ENCODE measurements around the gene SH3RF3. TPM values are rescaled to one million over a fixed set of nuclear protein-coding genes. Genes with fewer than 3 reads are reported as not detected.

SH3RF3 gene
- total RNA-seq, 2 experiments from 2014 or later = 0.05 to 0.06 TPM

GRCh38 chr2:109237792-109238191 lies 108.8 kb downstream of the SH3RF3 start:
- ATAC-seq (no peak), DNase-seq (peak; percentile 5)
- no peak overlapping the region for H3K4me3 Mint-ChIP-seq
- H3K27ac Mint-ChIP-seq = no peak overlapping the region
- H3K27me3 Mint-ChIP-seq = peaks cover 17% of the 10 kb centered on the region
- H3K4me1 Mint-ChIP-seq = peaks cover 14% of the 10 kb centered on the region
- CTCF ChIA-PET = interaction anchor here (1.1 to 1.7 kb wide), 2 partner anchors 12 to 24 kb away, joined by 3 to 4 read pairs; no protein-coding TSS in a partner anchor
- H3K36me3 Mint-ChIP-seq = no peaks in the 10 kb centered on the region
- no peaks in the 10 kb centered on the region for H3K9me3 Mint-ChIP-seq (ENCODE audit: low read depth)

DNA sequence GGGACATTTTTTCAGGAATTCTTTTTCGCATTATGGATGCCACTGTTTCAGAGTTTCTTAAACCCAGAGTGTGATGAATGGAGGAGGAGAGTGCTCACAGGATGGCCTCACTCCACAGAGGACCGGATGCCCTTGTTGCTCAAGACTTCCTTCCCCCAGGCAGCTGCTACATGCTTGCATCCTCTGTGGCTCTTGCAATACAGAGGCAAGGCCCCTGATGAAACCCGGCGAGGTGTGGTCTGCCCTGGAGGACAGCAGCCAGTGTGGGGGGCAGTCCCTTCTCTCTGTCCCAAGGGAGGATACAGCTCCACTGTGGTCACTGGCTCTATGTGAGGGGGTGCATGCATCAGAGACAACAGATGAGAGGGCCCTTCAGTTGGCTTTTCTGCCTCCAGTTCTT lies 109.6 kb downstream of the SH3RF3 start:
- H3K9me3 Mint-ChIP-seq (ENCODE audit: low read depth) = no peaks in the 10 kb centered on the region
- DNase-seq (peak; percentile 77), ATAC-seq (peak; percentile 96)
- H3K4me3 Mint-ChIP-seq = no peak overlapping the region
- peak overlapping the region; percentile 76 for H3K27ac Mint-ChIP-seq
- H3K4me1 Mint-ChIP-seq = peaks cover 14% of the 10 kb centered on the region
- H3K27me3 Mint-ChIP-seq = peaks cover 18% of the 10 kb centered on the region
- no peaks in the 10 kb centered on the region for H3K36me3 Mint-ChIP-seq
- CTCF ChIA-PET = interaction anchor here (1.3 to 1.7 kb wide), 2 partner anchors 25 to 110 kb away, joined by 3 read pairs; no protein-coding TSS in a partner anchor

DNA sequence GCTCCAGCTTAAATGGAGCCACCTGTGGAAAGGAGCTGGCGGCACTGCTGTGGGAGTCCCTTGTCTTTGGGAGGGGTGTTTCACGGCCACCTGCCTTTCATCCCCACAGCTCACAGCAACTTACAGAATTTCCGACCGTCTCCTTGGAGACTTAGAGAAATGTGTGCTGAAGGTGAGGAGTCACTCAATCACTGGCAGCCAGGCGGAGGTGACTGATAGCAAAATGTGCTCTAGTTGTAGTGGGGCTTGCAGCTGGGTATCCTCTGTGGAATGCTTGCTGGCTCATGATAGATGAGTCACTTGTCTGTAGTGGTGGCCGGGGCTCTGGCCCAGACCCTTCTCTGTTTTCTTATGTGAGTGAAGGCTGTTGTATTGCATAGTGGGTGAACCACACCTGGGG lies 110.7 kb downstream of the SH3RF3 start:
- CTCF ChIA-PET = interaction anchor here (1.3 kb wide), 1 partner anchor 111 kb away, joined by 3 read pairs; no protein-coding TSS in a partner anchor
- H3K36me3 Mint-ChIP-seq = no peaks in the 10 kb centered on the region
- no peaks in the 10 kb centered on the region for H3K9me3 Mint-ChIP-seq (ENCODE audit: low read depth)
- no peak for ATAC-seq
- DNase-seq = peak; percentile 15
- H3K4me3 Mint-ChIP-seq = no peak overlapping the region
- H3K27me3 Mint-ChIP-seq = peaks cover 15% of the 10 kb centered on the region
- H3K27ac Mint-ChIP-seq = no peak overlapping the region
- peaks cover 14% of the 10 kb centered on the region for H3K4me1 Mint-ChIP-seq

GRCh38 chr2:109242210-109242653 lies 113.2 kb downstream of the SH3RF3 start:
- CTCF ChIA-PET = no interaction called here
- H3K4me1 Mint-ChIP-seq = peaks cover 11% of the 10 kb centered on the region
- peaks cover 15% of the 10 kb centered on the region for H3K27me3 Mint-ChIP-seq
- DNase-seq (peak; percentile 18), ATAC-seq (no peak)
- no peaks in the 10 kb centered on the region for H3K9me3 Mint-ChIP-seq (ENCODE audit: low read depth)
- no peak overlapping the region for H3K27ac Mint-ChIP-seq
- no peaks in the 10 kb centered on the region for H3K36me3 Mint-ChIP-seq
- no peak overlapping the region for H3K4me3 Mint-ChIP-seq

DNA sequence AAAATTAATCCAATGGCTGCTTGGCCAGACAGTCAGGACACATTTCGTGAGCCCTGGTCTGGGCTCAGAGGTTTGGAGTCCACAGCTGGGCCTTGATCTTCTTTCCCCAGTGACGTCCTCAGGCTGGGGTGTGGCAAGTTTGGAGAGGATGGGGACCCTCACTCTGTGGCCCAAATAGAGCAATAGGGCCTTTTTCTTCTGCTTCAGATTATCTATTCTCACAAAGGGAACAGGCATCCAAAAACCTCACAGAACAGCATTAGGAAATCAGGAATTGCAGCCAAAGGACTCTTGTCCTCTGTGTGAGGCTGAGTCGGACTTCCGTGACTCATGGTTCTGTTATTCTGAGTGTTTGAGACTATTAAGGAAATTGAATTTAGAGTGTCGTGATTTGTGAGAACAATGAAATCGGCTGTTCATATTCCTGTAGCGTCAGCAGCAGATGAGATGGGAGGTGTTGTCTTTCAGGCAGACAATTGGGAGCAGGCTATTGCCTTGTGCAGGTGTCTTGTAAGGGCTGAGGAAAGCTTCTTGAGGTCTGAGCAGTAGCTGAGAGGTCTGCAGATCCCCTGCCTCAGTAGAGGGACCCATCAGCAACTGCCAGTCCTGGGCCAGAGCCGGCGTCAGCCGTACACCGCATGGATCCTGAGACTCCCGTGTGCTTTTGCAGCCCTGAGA lies 113.8 kb downstream of the SH3RF3 start:
- H3K36me3 Mint-ChIP-seq = no peaks in the 10 kb centered on the region
- H3K4me1 Mint-ChIP-seq = peaks cover 11% of the 10 kb centered on the region
- peaks cover 20% of the 10 kb centered on the region for H3K27me3 Mint-ChIP-seq
- DNase-seq (peak; percentile 19), ATAC-seq (no peak)
- H3K27ac Mint-ChIP-seq = no peak overlapping the region
- no peak overlapping the region for H3K4me3 Mint-ChIP-seq
- CTCF ChIA-PET = no interaction called here
- no peaks in the 10 kb centered on the region for H3K9me3 Mint-ChIP-seq (ENCODE audit: low read depth)

DNA sequence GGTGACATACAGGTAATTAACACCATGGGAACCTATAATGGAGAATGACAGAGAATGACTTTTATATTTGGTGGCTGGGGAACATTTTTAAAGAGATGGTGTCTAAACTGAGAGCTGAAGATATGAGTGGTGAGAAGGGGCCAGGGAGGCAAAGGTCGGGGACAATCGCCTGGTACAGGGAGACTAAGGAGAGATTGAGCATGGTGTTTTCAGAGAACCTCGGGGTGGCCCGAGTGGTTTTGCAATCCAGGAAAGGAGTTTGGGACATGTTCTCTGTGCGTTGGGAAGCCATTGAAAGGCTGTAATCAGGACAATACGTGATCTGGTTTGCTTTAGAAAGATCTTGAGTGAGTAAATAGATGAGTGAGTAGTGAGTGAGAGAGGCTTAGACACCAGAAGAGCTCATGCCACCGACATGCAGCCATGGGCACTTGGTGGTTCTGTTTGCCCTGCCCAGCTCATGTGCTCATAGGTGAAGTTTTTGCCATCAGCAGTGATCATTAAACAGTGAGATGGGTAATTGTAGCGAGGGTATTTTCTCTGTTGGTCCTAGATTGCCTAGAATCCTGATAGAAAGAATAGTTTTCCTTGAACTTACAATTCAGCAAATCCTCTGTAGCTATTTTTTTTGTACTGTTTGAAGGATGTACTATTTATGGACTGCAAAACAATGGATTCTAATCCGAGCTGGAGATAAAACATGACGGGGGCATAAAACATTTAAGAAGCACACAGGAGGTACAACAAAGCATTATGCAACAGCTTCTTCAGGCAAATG lies 114.7 kb downstream of the SH3RF3 start:
- H3K36me3 Mint-ChIP-seq = no peaks in the 10 kb centered on the region
- peaks cover 9% of the 10 kb centered on the region for H3K4me1 Mint-ChIP-seq
- DNase-seq (peak; percentile 15), ATAC-seq (no peak)
- peaks cover 26% of the 10 kb centered on the region for H3K27me3 Mint-ChIP-seq
- no peak overlapping the region for H3K4me3 Mint-ChIP-seq
- CTCF ChIA-PET = no interaction called here
- H3K27ac Mint-ChIP-seq = no peak overlapping the region
- no peaks in the 10 kb centered on the region for H3K9me3 Mint-ChIP-seq (ENCODE audit: low read depth)

DNA sequence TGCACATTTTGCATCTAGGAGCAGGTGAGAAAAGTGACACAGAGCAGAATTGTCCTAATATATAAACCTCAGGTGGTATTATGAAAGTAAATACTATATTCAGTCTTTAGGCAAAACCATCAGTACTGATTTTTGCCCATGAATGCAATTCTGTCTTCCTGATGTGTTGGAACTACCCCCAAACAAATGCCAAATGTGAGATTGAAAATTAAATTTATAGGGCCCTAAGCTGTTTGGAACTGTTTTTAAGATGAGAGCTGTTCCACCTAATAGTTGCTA lies 115.2 kb downstream of the SH3RF3 start:
- H3K36me3 Mint-ChIP-seq = no peaks in the 10 kb centered on the region
- no peak overlapping the region for H3K4me3 Mint-ChIP-seq

GRCh38 chr2:109244750-109245382 lies 115.9 kb downstream of the SH3RF3 start:
- DNase-seq = peak; percentile 22
- peaks cover 4% of the 10 kb centered on the region for H3K4me1 Mint-ChIP-seq
- H3K4me3 Mint-ChIP-seq = no peak overlapping the region
- no peak overlapping the region for H3K27ac Mint-ChIP-seq
- H3K9me3 Mint-ChIP-seq (ENCODE audit: low read depth) = no peaks in the 10 kb centered on the region
- ATAC-seq = no peak
- CTCF ChIA-PET = no interaction called here
- H3K36me3 Mint-ChIP-seq = no peaks in the 10 kb centered on the region
- H3K27me3 Mint-ChIP-seq = peaks cover 29% of the 10 kb centered on the region

More for the DNA sequence above, 115.2 kb downstream of the SH3RF3 start:
- no peaks in the 10 kb centered on the region for H3K9me3 Mint-ChIP-seq (ENCODE audit: low read depth)
- peaks cover 29% of the 10 kb centered on the region for H3K27me3 Mint-ChIP-seq
- CTCF ChIA-PET = no interaction called here
- DNase-seq (no peak), ATAC-seq (no peak)
- no peak overlapping the region for H3K27ac Mint-ChIP-seq
- peaks cover 5% of the 10 kb centered on the region for H3K4me1 Mint-ChIP-seq

DNA sequence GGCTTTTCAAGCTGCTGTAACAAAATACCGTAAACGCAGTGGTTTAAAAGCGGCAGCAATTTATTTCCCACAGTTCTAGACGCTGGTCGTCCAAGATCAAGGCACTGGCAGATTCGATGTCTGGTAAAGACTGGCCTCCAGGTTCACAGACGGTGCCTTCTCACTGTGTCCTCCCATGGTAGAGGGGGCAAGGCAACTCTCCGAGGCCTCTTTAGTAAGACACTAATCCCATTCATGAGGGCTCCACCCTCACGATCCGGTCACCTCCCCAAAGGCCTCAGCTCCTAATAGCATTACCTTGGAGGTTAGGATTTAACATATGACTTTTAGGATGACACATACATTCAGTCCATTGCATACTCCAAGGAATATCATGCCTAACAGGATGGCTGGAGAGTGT lies 117.2 kb downstream of the SH3RF3 start:
- no peak overlapping the region for H3K4me3 Mint-ChIP-seq

GRCh38 chr2:109246616-109247015 lies 117.6 kb downstream of the SH3RF3 start:
- H3K27ac Mint-ChIP-seq = no peak overlapping the region
- peaks cover 31% of the 10 kb centered on the region for H3K27me3 Mint-ChIP-seq
- no peak overlapping the region for H3K4me3 Mint-ChIP-seq
- H3K4me1 Mint-ChIP-seq = peaks cover 4% of the 10 kb centered on the region
- CTCF ChIA-PET = no interaction called here
- no peak for ATAC-seq
- no peaks in the 10 kb centered on the region for H3K36me3 Mint-ChIP-seq
- no peaks in the 10 kb centered on the region for H3K9me3 Mint-ChIP-seq (ENCODE audit: low read depth)
- no peak for DNase-seq

More for the DNA sequence above, 117.2 kb downstream of the SH3RF3 start:
- no peak for DNase-seq
- CTCF ChIA-PET = no interaction called here
- ATAC-seq = no peak
- Mint-ChIP-seq H3K27me3 (peaks cover 31% of the 10 kb centered on the region), H3K4me1 (peaks cover 4% of the 10 kb centered on the region), H3K36me3 (no peaks in the 10 kb centered on the region), H3K9me3 (ENCODE audit: low read depth) (no peaks in the 10 kb centered on the region), H3K27ac (no peak overlapping the region)

- peaks cover 4% of the 10 kb centered on the region for H3K4me1 Mint-ChIP-seq
- DNase-seq (no peak), ATAC-seq (no peak)
- CTCF ChIA-PET = no interaction called here
- H3K36me3 Mint-ChIP-seq = no peaks in the 10 kb centered on the region
- H3K27me3 Mint-ChIP-seq = peaks cover 31% of the 10 kb centered on the region
- no peaks in the 10 kb centered on the region for H3K9me3 Mint-ChIP-seq (ENCODE audit: low read depth)
- no peak overlapping the region for H3K27ac Mint-ChIP-seq
- H3K4me3 Mint-ChIP-seq = no peak overlapping the region
Measured at GRCh38 chr2:109247340-109247739, 118.3 kb downstream of the SH3RF3 start.

DNA sequence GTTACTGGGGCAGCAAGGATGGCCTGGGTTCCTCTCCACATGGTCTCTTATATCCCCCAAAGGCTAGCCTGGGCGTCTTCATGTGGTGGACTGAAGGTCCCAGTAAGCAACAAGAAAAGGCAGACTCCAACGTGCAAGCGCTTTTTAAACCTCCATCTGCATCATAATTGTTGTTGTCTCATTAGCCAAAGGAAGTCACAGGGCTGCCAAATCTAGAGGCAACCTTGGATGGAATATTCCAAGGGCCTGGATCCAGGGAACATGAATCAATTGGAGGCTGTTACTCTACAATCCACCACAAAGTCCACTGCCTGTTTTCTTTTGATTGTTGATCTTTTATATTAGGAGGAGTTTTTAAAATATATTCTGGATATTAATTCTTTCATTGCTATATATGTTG lies 118.8 kb downstream of the SH3RF3 start:
- CTCF ChIA-PET = no interaction called here
- peaks cover 4% of the 10 kb centered on the region for H3K4me1 Mint-ChIP-seq
- H3K36me3 Mint-ChIP-seq = no peaks in the 10 kb centered on the region
- no peak overlapping the region for H3K27ac Mint-ChIP-seq
- DNase-seq = no peak
- no peak overlapping the region for H3K4me3 Mint-ChIP-seq
- H3K27me3 Mint-ChIP-seq = peaks cover 30% of the 10 kb centered on the region
- no peaks in the 10 kb centered on the region for H3K9me3 Mint-ChIP-seq (ENCODE audit: low read depth)
- no peak for ATAC-seq

GRCh38 chr2:109248590-109248989 lies 119.6 kb downstream of the SH3RF3 start:
- DNase-seq (no peak), ATAC-seq (no peak)
- H3K4me3 Mint-ChIP-seq = no peak overlapping the region
- no peaks in the 10 kb centered on the region for H3K9me3 Mint-ChIP-seq (ENCODE audit: low read depth)
- H3K4me1 Mint-ChIP-seq = peaks cover 4% of the 10 kb centered on the region
- H3K27ac Mint-ChIP-seq = no peak overlapping the region
- H3K36me3 Mint-ChIP-seq = no peaks in the 10 kb centered on the region
- CTCF ChIA-PET = no interaction called here
- H3K27me3 Mint-ChIP-seq = peaks cover 28% of the 10 kb centered on the region

DNA sequence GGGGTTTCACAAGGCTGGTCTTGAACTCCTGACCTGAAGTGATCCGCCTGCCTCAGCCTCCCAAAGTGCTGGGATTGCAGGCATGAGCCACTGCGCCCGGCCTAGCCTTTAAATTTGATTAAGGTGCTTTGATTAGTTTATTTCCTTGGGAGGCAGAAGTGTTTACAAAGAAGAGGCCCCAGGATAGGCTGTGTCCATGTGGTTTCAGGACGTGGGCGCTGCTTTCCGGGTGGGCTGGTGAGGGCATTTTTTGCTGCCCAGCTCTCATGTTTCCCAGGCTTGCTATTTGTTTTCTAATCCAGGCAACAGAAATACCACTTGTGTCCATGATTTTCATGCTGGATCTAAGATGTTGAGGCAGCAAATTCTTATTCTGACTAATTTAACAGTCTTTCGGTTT lies 124.2 kb downstream of the SH3RF3 start:
- Mint-ChIP-seq H3K4me1 (peaks cover 4% of the 10 kb centered on the region), H3K9me3 (ENCODE audit: low read depth) (no peaks in the 10 kb centered on the region), H3K4me3 (no peak overlapping the region), H3K27ac (no peak overlapping the region), H3K36me3 (no peaks in the 10 kb centered on the region), H3K27me3 (peaks cover 28% of the 10 kb centered on the region)
- DNase-seq = no peak
- ATAC-seq = no peak
- CTCF ChIA-PET = no interaction called here
